Measurements from ENCODE around the gene PLEKHH3. TPM values are rescaled to one million over a fixed set of nuclear protein-coding genes. Genes with fewer than 3 reads are reported as not detected.
A peak's percentile ranks its signal among the peaks of the same experiment; 100 is the strongest.

Gene PLEKHH3
- total and polyA plus RNA-seq, 8 donors, result 22.5 to 55.5 (median 35.0) TPM

GRCh38 chr17:42659079-42659931, 17.5 kb downstream of the PLEKHH3 start, which contains the start of gene TUBG2:
TUBG2 (plus strand) TSS chr17:42659284; CDS start chr17:42659504, 220 bp downstream.
- ATAC-seq, result peak; percentile 95
- H3K36me3 ChIP-seq, result peaks cover 0 to 3% of the 10 kb centered on the region in 2 donors

GRCh38 chr17:42657824-42658588, 18.8 kb downstream of the PLEKHH3 start:
- H3K4me1 ChIP-seq, result peaks cover 0 to 18% of the 10 kb centered on the region in 2 donors
- H3K27me3 ChIP-seq, result peaks cover 0 to 14% of the 10 kb centered on the region in 2 donors
- ATAC-seq (no peak), DNase-seq (no peak)
- no peak overlapping the region for H3K27ac ChIP-seq
- H3K9me3 ChIP-seq, result no peaks in the 10 kb centered on the region
- H3K36me3 ChIP-seq, result no peaks in the 10 kb centered on the region
- intact Hi-C loops (cut with DNase I), result no loop called here
- TF ChIP-seq CTCF (IDR thresholded peaks at IDR 0.05), result no peak
- no peak overlapping the region for H3K4me3 ChIP-seq

More at GRCh38 chr17:42659079-42659931, 17.5 kb downstream of the PLEKHH3 start, which contains the start of gene TUBG2:
- peak; percentile 85 to 95 (median 92) for DNase-seq
- intact Hi-C loops (cut with DNase I), result no loop called here
- no peaks in the 10 kb centered on the region for H3K9me3 ChIP-seq
- H3K4me1 ChIP-seq, result peaks cover 0 to 14% of the 10 kb centered on the region in 2 donors
- H3K4me3 ChIP-seq, result peak within 1 kb of the TSS; percentile 70 to 85
- TF ChIP-seq CTCF (IDR thresholded peaks at IDR 0.05), result no peak
- H3K27ac ChIP-seq, result peak within 1 kb of the TSS; percentile 67 to 70
- peaks cover 0 to under 1% of the 10 kb centered on the region in 2 donors for H3K27me3 ChIP-seq

GRCh38 chr17:42655528-42655927, 21.3 kb downstream of the PLEKHH3 start:
- peaks cover 0 to 14% of the 10 kb centered on the region in 2 donors for H3K27me3 ChIP-seq
- no peak overlapping the region for H3K27ac ChIP-seq
- intact Hi-C loops (cut with DNase I), result no loop called here
- no peaks in the 10 kb centered on the region for H3K9me3 ChIP-seq
- TF ChIP-seq CTCF (IDR thresholded peaks at IDR 0.05), result no peak
- H3K4me1 ChIP-seq, result peaks cover 0 to 17% of the 10 kb centered on the region in 2 donors
- DNase-seq (no peak), ATAC-seq (no peak)
- H3K36me3 ChIP-seq, result no peaks in the 10 kb centered on the region
- no peak overlapping the region for H3K4me3 ChIP-seq

- Histone ChIP-seq H3K36me3 (no peaks in the 10 kb centered on the region), H3K4me3 (peak overlapping the region; percentile 10 to 26), H3K27me3 (peaks cover 0 to 14% of the 10 kb centered on the region in 2 donors), H3K4me1 (peaks cover 0 to 5% of the 10 kb centered on the region in 2 donors), H3K9me3 (no peaks in the 10 kb centered on the region), H3K27ac (peak overlapping the region; percentile 34 to 79)
- intact Hi-C loops (cut with DNase I), result no loop called here
- peak in 3 of 4 donors; percentile 60 to 90 (median 79) for DNase-seq
- peak; percentile 82 for ATAC-seq
- TF ChIP-seq CTCF (IDR thresholded peaks at IDR 0.05), result no peak
Observed at GRCh38 chr17:42653179-42654124, 23.3 kb downstream of the PLEKHH3 start.
